Activated CD4-positive, alpha-beta T cell treated with anti-CD3 and anti-CD28 coated beads, Interleukin-2, amount 10 ng/mL, durations not matched to agents 24 days and 14 days (primary cell): ENCODE data around the gene ACHE. TPM values are rescaled to one million over a fixed set of nuclear protein-coding genes. Genes with fewer than 3 reads are reported as not detected.

ENCODE experiments used
- DNase-seq: peaks from one replicate; pipeline ENCODE4 v3.0.0; 2022
- H3K27ac Mint-ChIP-seq: one replicate; pipeline ENCODE4 v1.8.0; 2022; ENCODE audit warnings: mild to moderate bottlenecking, mixed read lengths
- H3K27me3 Mint-ChIP-seq: one replicate; pipeline ENCODE4 v1.8.0; 2022; ENCODE audit warnings: mixed read lengths
- H3K36me3 Mint-ChIP-seq: one replicate; pipeline ENCODE4 v1.8.0; 2022; ENCODE audit warnings: low read depth, mild to moderate bottlenecking, mixed read lengths
- H3K4me1 Mint-ChIP-seq: one replicate; pipeline ENCODE4 v1.8.0; 2021; ENCODE audit warnings: mixed read lengths
- H3K4me3 Mint-ChIP-seq: one replicate; pipeline ENCODE4 v1.8.0; 2022; ENCODE audit warnings: mild to moderate bottlenecking, moderate library complexity, mixed read lengths
- H3K9me3 Mint-ChIP-seq: one replicate; pipeline ENCODE4 v1.8.0; 2021; ENCODE audit warnings: mixed read lengths
- intact Hi-C: fragments of 100-400 bp; cut with micrococcal nuclease; formaldehyde crosslinking; loops from one replicate; pipeline ENCODE4 v1.15.1; 2023
- total RNA-seq: library from RNA; stranded (reverse); gene quantifications from 2 replicates; pipeline ENCODE4 v1.2.3, GENCODE V29; 2022

Gene ACHE
- total RNA-seq, 1 donor from 2014 or later, result not detected

- H3K4me3 Mint-ChIP-seq, result peak overlapping the region; percentile 10
- H3K36me3 Mint-ChIP-seq, result peaks cover 79% of the 10 kb centered on the region
- H3K27ac Mint-ChIP-seq, result peak overlapping the region; percentile 69
- no peak for DNase-seq
- no peaks in the 10 kb centered on the region for H3K27me3 Mint-ChIP-seq
- H3K4me1 Mint-ChIP-seq, result peaks cover 36% of the 10 kb centered on the region
- H3K9me3 Mint-ChIP-seq, result no peaks in the 10 kb centered on the region
- intact Hi-C loops, result no loop called here
These were observed 10.8 kb downstream of the ACHE start for GRCh38 chr7:100884736-100885439.

- Mint-ChIP-seq H3K4me1 (peaks cover 43% of the 10 kb centered on the region), H3K9me3 (no peaks in the 10 kb centered on the region), H3K4me3 (no peak overlapping the region), H3K36me3 (peaks cover 85% of the 10 kb centered on the region), H3K27ac (peak overlapping the region; percentile 60), H3K27me3 (no peaks in the 10 kb centered on the region)
- no peak for DNase-seq
- intact Hi-C loops, result no loop called here
These were observed 12.7 kb downstream of the ACHE start for GRCh38 chr7:100882785-100883526.

- peaks cover 37% of the 10 kb centered on the region for H3K4me1 Mint-ChIP-seq
These were observed 13.5 kb downstream of the ACHE start for GRCh38 chr7:100882201-100882600.

GRCh38 chr7:100881136-100881535 is 14.6 kb downstream of the ACHE start:
- DNase-seq, result no peak
- peaks cover 37% of the 10 kb centered on the region for H3K4me1 Mint-ChIP-seq
- no peaks in the 10 kb centered on the region for H3K9me3 Mint-ChIP-seq
- no peak overlapping the region for H3K4me3 Mint-ChIP-seq
- intact Hi-C loops, result no loop called here
- H3K36me3 Mint-ChIP-seq, result peaks cover 81% of the 10 kb centered on the region
- no peaks in the 10 kb centered on the region for H3K27me3 Mint-ChIP-seq
- H3K27ac Mint-ChIP-seq, result peak overlapping the region; percentile 45

More at GRCh38 chr7:100882201-100882600, 13.5 kb downstream of the ACHE start:
- Mint-ChIP-seq H3K4me3 (no peak overlapping the region), H3K27me3 (no peaks in the 10 kb centered on the region), H3K27ac (no peak overlapping the region), H3K9me3 (no peaks in the 10 kb centered on the region), H3K36me3 (peaks cover 83% of the 10 kb centered on the region)
- intact Hi-C loops, result no loop called here
- no peak for DNase-seq

GRCh38 chr7:100880645-100881044 is 15.0 kb downstream of the ACHE start:
- no peak for DNase-seq
- Mint-ChIP-seq H3K27me3 (no peaks in the 10 kb centered on the region), H3K27ac (no peak overlapping the region), H3K4me1 (peaks cover 39% of the 10 kb centered on the region), H3K9me3 (no peaks in the 10 kb centered on the region), H3K4me3 (no peak overlapping the region), H3K36me3 (peaks cover 80% of the 10 kb centered on the region)
- intact Hi-C loops, result no loop called here

- H3K9me3 Mint-ChIP-seq, result no peaks in the 10 kb centered on the region
- H3K4me1 Mint-ChIP-seq, result peaks cover 40% of the 10 kb centered on the region
- H3K27ac Mint-ChIP-seq, result peak overlapping the region; percentile 39
- no peak for DNase-seq
- H3K36me3 Mint-ChIP-seq, result peaks cover 79% of the 10 kb centered on the region
- no peak overlapping the region for H3K4me3 Mint-ChIP-seq
- intact Hi-C loops, result loop anchor here (10.0 kb wide), 1 partner anchor 445 kb away; the partner anchor contains the start of gene PPP1R35
- no peaks in the 10 kb centered on the region for H3K27me3 Mint-ChIP-seq
These were observed 15.9 kb downstream of the ACHE start for GRCh38 chr7:100879685-100880261.

GRCh38 chr7:100878685-100879084 is 17.0 kb downstream of the ACHE start:
- Mint-ChIP-seq H3K9me3 (no peaks in the 10 kb centered on the region), H3K27ac (peak overlapping the region; percentile 75), H3K4me3 (peak overlapping the region; percentile 54), H3K36me3 (peaks cover 74% of the 10 kb centered on the region), H3K4me1 (peaks cover 47% of the 10 kb centered on the region), H3K27me3 (no peaks in the 10 kb centered on the region)
- no peak for DNase-seq
- intact Hi-C loops, result loop anchor here (10.0 kb wide), 1 partner anchor 444 kb away; the partner anchor contains the start of gene PPP1R35

- H3K9me3 Mint-ChIP-seq, result no peaks in the 10 kb centered on the region
- H3K27me3 Mint-ChIP-seq, result no peaks in the 10 kb centered on the region
- intact Hi-C loops, result loop anchor here (10.0 kb wide), 1 partner anchor 443 kb away; the partner anchor contains the start of gene PPP1R35
- peaks cover 46% of the 10 kb centered on the region for H3K4me1 Mint-ChIP-seq
- H3K4me3 Mint-ChIP-seq, result peak overlapping the region; percentile 47
- H3K36me3 Mint-ChIP-seq, result peaks cover 72% of the 10 kb centered on the region
- DNase-seq, result no peak
- peak overlapping the region; percentile 48 for H3K27ac Mint-ChIP-seq
These were observed 17.7 kb downstream of the ACHE start for GRCh38 chr7:100878013-100878412.

- H3K4me3 Mint-ChIP-seq, result peak overlapping the region; percentile 98
These were observed 20.3 kb downstream of the ACHE start for GRCh38 chr7:100875356-100875751.

GRCh38 chr7:100874577-100875355 is 20.9 kb downstream of the ACHE start, which contains the start of gene SRRT:
TSS of gene SRRT (plus strand) at chr7:100875103. CDS start at chr7:100875591, 488 bp downstream.
- H3K27ac Mint-ChIP-seq, result peak within 1 kb of the TSS; percentile 98
- H3K4me1 Mint-ChIP-seq, result peaks cover 50% of the 10 kb centered on the region
- no peaks in the 10 kb centered on the region for H3K27me3 Mint-ChIP-seq
- peaks cover 65% of the 10 kb centered on the region for H3K36me3 Mint-ChIP-seq
- peak; percentile 100 for DNase-seq
- H3K9me3 Mint-ChIP-seq, result no peaks in the 10 kb centered on the region
- intact Hi-C loops, result loop anchor here (1.0 to 10.0 kb wide), 3 partner anchors 15 to 440 kb away; partner anchors contain the start of genes PPP1R35, SLC12A9 and UFSP1
- H3K4me3 Mint-ChIP-seq, result peak within 1 kb of the TSS; percentile 98

More at GRCh38 chr7:100875356-100875751, 20.3 kb downstream of the ACHE start:
- H3K4me1 Mint-ChIP-seq, result peaks cover 53% of the 10 kb centered on the region
- intact Hi-C loops, result loop anchor here (1.0 to 10.0 kb wide), 3 partner anchors 14 to 441 kb away; partner anchors contain the start of genes PPP1R35, SLC12A9 and UFSP1
- no peaks in the 10 kb centered on the region for H3K27me3 Mint-ChIP-seq
- H3K9me3 Mint-ChIP-seq, result no peaks in the 10 kb centered on the region
- peak; percentile 83 for DNase-seq
- H3K27ac Mint-ChIP-seq, result peak overlapping the region; percentile 98
- H3K36me3 Mint-ChIP-seq, result peaks cover 69% of the 10 kb centered on the region

- Mint-ChIP-seq H3K36me3 (peaks cover 62% of the 10 kb centered on the region), H3K27me3 (no peaks in the 10 kb centered on the region), H3K27ac (peak overlapping the region; percentile 98), H3K4me3 (peak overlapping the region; percentile 98), H3K9me3 (no peaks in the 10 kb centered on the region), H3K4me1 (peaks cover 47% of the 10 kb centered on the region)
- no peak for DNase-seq
- intact Hi-C loops, result loop anchor here (10.0 kb wide), 1 partner anchor 439 kb away; the partner anchor contains the start of gene PPP1R35
These were observed 21.4 kb downstream of the ACHE start for GRCh38 chr7:100874300-100874576.

- H3K9me3 Mint-ChIP-seq, result no peaks in the 10 kb centered on the region
- intact Hi-C loops, result loop anchor here (10.0 kb wide), 1 partner anchor 439 kb away; the partner anchor contains the start of gene PPP1R35
- peaks cover 58% of the 10 kb centered on the region for H3K36me3 Mint-ChIP-seq
- peaks cover 42% of the 10 kb centered on the region for H3K4me1 Mint-ChIP-seq
- peak overlapping the region; percentile 98 for H3K4me3 Mint-ChIP-seq
- H3K27me3 Mint-ChIP-seq, result no peaks in the 10 kb centered on the region
- no peak for DNase-seq
- peak overlapping the region; percentile 98 for H3K27ac Mint-ChIP-seq
These were observed 21.9 kb downstream of the ACHE start for GRCh38 chr7:100873599-100874299.
